ENCODE measurements around the gene RCC2. TPM values are rescaled to one million over a fixed set of nuclear protein-coding genes. Genes with fewer than 3 reads are reported as not detected.

RCC2 gene
- total and polyA plus RNA-seq, 7 donors: 12.8 to 62.9 (median 21.0) TPM

GRCh38 chr1:17361687-17362086, 77.8 kb downstream of the RCC2 start:
- Histone ChIP-seq H3K36me3 (no peaks in the 10 kb centered on the region), H3K27ac (no peak overlapping the region), H3K27me3 (peaks cover 0 to 28% (median 0%) of the 10 kb centered on the region in 3 donors), H3K9me3 (peaks cover 0 to 3% (median 0%) of the 10 kb centered on the region in 4 donors), H3K4me3 (no peak overlapping the region), H3K4me1 (no peaks in the 10 kb centered on the region)
- WGBS, 2 donors: 68 to 76% methylated on average over 4 of the region's 4 CpGs
- TF ChIP-seq POLR2A (IDR thresholded peaks at IDR 0.05) (no peak), EP300 (IDR thresholded peaks at IDR 0.05) (no peak), CTCF (IDR thresholded peaks at IDR 0.05) (no peak), POLR2AphosphoS5 (IDR thresholded peaks at IDR 0.05) (no peak)
- intact Hi-C loops (cut with DNase I): no loop called here
- DNase-seq: no peak

DNA sequence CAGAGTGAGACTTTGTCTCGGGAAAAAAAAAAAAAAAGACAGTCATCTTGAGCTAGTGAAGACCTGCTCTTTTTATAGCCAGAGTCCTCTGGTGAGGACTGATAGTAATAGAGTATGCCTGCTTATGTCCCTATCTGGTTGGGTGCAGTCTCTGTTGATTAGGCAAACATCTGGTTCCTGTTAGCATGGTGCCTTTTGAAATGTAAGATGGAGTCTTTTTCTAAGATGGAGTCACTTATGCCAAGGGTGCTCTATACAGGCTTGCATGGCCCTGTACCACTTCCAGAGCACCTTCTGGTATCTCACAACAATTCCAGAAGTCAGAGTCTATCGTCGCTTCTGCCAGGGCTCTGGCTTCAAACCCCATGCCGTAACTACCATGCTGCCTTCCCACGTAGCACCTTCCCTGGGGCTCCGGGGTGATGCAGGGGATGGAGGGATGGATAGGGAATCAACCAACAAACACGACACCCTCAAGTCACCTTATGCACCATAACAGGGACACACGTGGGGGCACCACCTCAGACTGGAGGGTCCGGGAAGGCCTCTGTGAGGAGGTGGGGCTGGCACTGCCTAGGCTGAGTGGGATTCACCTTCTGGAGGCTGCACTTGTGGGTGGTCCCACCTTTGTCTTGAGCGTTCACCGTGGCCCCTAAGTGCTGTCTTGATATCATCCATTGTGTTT, 79.1 kb downstream of the RCC2 start:
- DNase-seq: no peak
- 86 to 89% methylated on average over 11 of the region's 11 CpGs for WGBS, 2 donors
- no peak overlapping the region for H3K27ac ChIP-seq
- H3K9me3 ChIP-seq: peaks cover 0 to 3% (median 0%) of the 10 kb centered on the region in 4 donors
- TF ChIP-seq POLR2AphosphoS5 (IDR thresholded peaks at IDR 0.05) (no peak), EP300 (IDR thresholded peaks at IDR 0.05) (no peak), POLR2A (IDR thresholded peaks at IDR 0.05) (no peak), CTCF (IDR thresholded peaks at IDR 0.05) (no peak)
- peaks cover 0 to 16% (median 0%) of the 10 kb centered on the region in 3 donors for H3K27me3 ChIP-seq
- intact Hi-C loops (cut with DNase I): no loop called here
- H3K36me3 ChIP-seq: no peaks in the 10 kb centered on the region
- H3K4me3 ChIP-seq: no peak overlapping the region
- no peaks in the 10 kb centered on the region for H3K4me1 ChIP-seq

- intact Hi-C loops (cut with DNase I): no loop called here
- H3K9me3 ChIP-seq: peaks cover 0 to 3% (median 0%) of the 10 kb centered on the region in 4 donors
- WGBS, 2 donors: 78 to 88% methylated on average over 9 of the region's 9 CpGs
Observed at GRCh38 chr1:17359808-17360207, 79.7 kb downstream of the RCC2 start.

GRCh38 chr1:17359031-17359430, 80.4 kb downstream of the RCC2 start:
- no peak for TF ChIP-seq POLR2AphosphoS5 (IDR thresholded peaks at IDR 0.05)
- TF ChIP-seq POLR2A (IDR thresholded peaks at IDR 0.05): no peak
- no peak for TF ChIP-seq CTCF (IDR thresholded peaks at IDR 0.05)
- no peak for TF ChIP-seq EP300 (IDR thresholded peaks at IDR 0.05)
- H3K9me3 ChIP-seq: no peaks in the 10 kb centered on the region
- H3K36me3 ChIP-seq: no peaks in the 10 kb centered on the region
- no peak overlapping the region for H3K27ac ChIP-seq
- peaks cover 0 to 5% (median 0%) of the 10 kb centered on the region in 3 donors for H3K27me3 ChIP-seq
- H3K4me1 ChIP-seq: no peaks in the 10 kb centered on the region
- no peak overlapping the region for H3K4me3 ChIP-seq
- no peak for DNase-seq
- WGBS, 2 donors: 31 to 61% methylated on average over 11 of the region's 11 CpGs
- intact Hi-C loops (cut with DNase I): no loop called here

More at GRCh38 chr1:17359808-17360207, 79.7 kb downstream of the RCC2 start:
- no peaks in the 10 kb centered on the region for H3K36me3 ChIP-seq
- H3K27me3 ChIP-seq: peaks cover 0 to 12% (median 0%) of the 10 kb centered on the region in 3 donors
- no peak for TF ChIP-seq POLR2A (IDR thresholded peaks at IDR 0.05)
- TF ChIP-seq CTCF (IDR thresholded peaks at IDR 0.05): no peak
- no peak for TF ChIP-seq POLR2AphosphoS5 (IDR thresholded peaks at IDR 0.05)
- TF ChIP-seq EP300 (IDR thresholded peaks at IDR 0.05): no peak
- H3K4me1 ChIP-seq: no peaks in the 10 kb centered on the region
- H3K27ac ChIP-seq: no peak overlapping the region
- DNase-seq: no peak
- H3K4me3 ChIP-seq: no peak overlapping the region
